ENCODE results near the gene TANGO2.

The TANGO2 gene

GRCh38 chr22:20053407-20054033 is 32.6 kb downstream of the TANGO2 start:
- TF ChIP-seq GATA1 (IDR thresholded peaks at IDR 0.05; ENCODE audit: low read depth, low read length): no peak
- no peak for TF ChIP-seq POLR2A (IDR thresholded peaks at IDR 0.05; ENCODE audit: low read length)
- DNase-seq: no peak

- TF ChIP-seq GATA1 (IDR thresholded peaks at IDR 0.05; ENCODE audit: low read depth, low read length) (no peak), POLR2A (IDR thresholded peaks at IDR 0.05; ENCODE audit: low read length) (no peak)
- DNase-seq: no peak
Measured at GRCh38 chr22:20054034-20054427, 33.1 kb downstream of the TANGO2 start.

GRCh38 chr22:20054485-20054884 is 33.6 kb downstream of the TANGO2 start:
- DNase-seq: no peak
- TF ChIP-seq POLR2A (IDR thresholded peaks at IDR 0.05; ENCODE audit: low read length) (no peak), GATA1 (IDR thresholded peaks at IDR 0.05; ENCODE audit: low read depth, low read length) (no peak)

GRCh38 chr22:20055144-20055543 is 34.2 kb downstream of the TANGO2 start:
- DNase-seq: no peak
- no peak for TF ChIP-seq POLR2A (IDR thresholded peaks at IDR 0.05; ENCODE audit: low read length)
- no peak for TF ChIP-seq GATA1 (IDR thresholded peaks at IDR 0.05; ENCODE audit: low read depth, low read length)

GRCh38 chr22:20055654-20056053 is 34.7 kb downstream of the TANGO2 start:
- no peak for TF ChIP-seq POLR2A (IDR thresholded peaks at IDR 0.05; ENCODE audit: low read length)
- TF ChIP-seq GATA1 (IDR thresholded peaks at IDR 0.05; ENCODE audit: low read depth, low read length): no peak
- no peak for DNase-seq

- no peak for DNase-seq
- TF ChIP-seq GATA1 (IDR thresholded peaks at IDR 0.05; ENCODE audit: low read depth, low read length): no peak
- TF ChIP-seq POLR2A (IDR thresholded peaks at IDR 0.05; ENCODE audit: low read length): no peak
Measured at GRCh38 chr22:20056161-20056560, 35.3 kb downstream of the TANGO2 start.

GRCh38 chr22:20056696-20057386 is 35.9 kb downstream of the TANGO2 start:
- no peak for DNase-seq
- TF ChIP-seq GATA1 (IDR thresholded peaks at IDR 0.05; ENCODE audit: low read depth, low read length): no peak
- no peak for TF ChIP-seq POLR2A (IDR thresholded peaks at IDR 0.05; ENCODE audit: low read length)

GRCh38 chr22:20057596-20058268 is 36.8 kb downstream of the TANGO2 start:
- TF ChIP-seq POLR2A (IDR thresholded peaks at IDR 0.05; ENCODE audit: low read length): no peak
- TF ChIP-seq GATA1 (IDR thresholded peaks at IDR 0.05; ENCODE audit: low read depth, low read length): no peak
- no peak for DNase-seq

- TF ChIP-seq POLR2A (IDR thresholded peaks at IDR 0.05; ENCODE audit: low read length): no peak
- TF ChIP-seq GATA1 (IDR thresholded peaks at IDR 0.05; ENCODE audit: low read depth, low read length): no peak
- peak; percentile 44 to 60 for DNase-seq
Measured at GRCh38 chr22:20058989-20059770, 38.3 kb downstream of the TANGO2 start.

GRCh38 chr22:20060700-20061480 is 40.0 kb downstream of the TANGO2 start:
- DNase-seq: no peak
- no peak for TF ChIP-seq GATA1 (IDR thresholded peaks at IDR 0.05; ENCODE audit: low read depth, low read length)
- no peak for TF ChIP-seq POLR2A (IDR thresholded peaks at IDR 0.05; ENCODE audit: low read length)

- TF ChIP-seq GATA1 (IDR thresholded peaks at IDR 0.05; ENCODE audit: low read depth, low read length): no peak
- no peak for TF ChIP-seq POLR2A (IDR thresholded peaks at IDR 0.05; ENCODE audit: low read length)
- no peak for DNase-seq
Measured at GRCh38 chr22:20061481-20061861, 40.6 kb downstream of the TANGO2 start.

- no peak for DNase-seq
Measured at GRCh38 chr22:20062043-20062765, 41.3 kb downstream of the TANGO2 start.

GRCh38 chr22:20062766-20063083 is 41.8 kb downstream of the TANGO2 start:
- DNase-seq: no peak
- TF ChIP-seq GATA1 (IDR thresholded peaks at IDR 0.05; ENCODE audit: low read depth, low read length) (no peak), POLR2A (IDR thresholded peaks at IDR 0.05; ENCODE audit: low read length) (no peak)

More at GRCh38 chr22:20062043-20062765, 41.3 kb downstream of the TANGO2 start:
- no peak for TF ChIP-seq GATA1 (IDR thresholded peaks at IDR 0.05; ENCODE audit: low read depth, low read length)
- TF ChIP-seq POLR2A (IDR thresholded peaks at IDR 0.05; ENCODE audit: low read length): no peak
